Muscle of leg (tissue), 11 donors: Measurements from ENCODE around the gene WDR38. TPM values are rescaled to one million over a fixed set of nuclear protein-coding genes. Genes with fewer than 3 reads are reported as not detected.
A peak's percentile ranks its signal among the peaks of the same experiment; 100 is the strongest.

Experiments
- DNase-seq: peaks from one replicate; pipeline ENCODE4 v3.0.0; 2013
- H3K27ac ChIP-seq: one replicate; pipeline ENCODE4 v1.5.1; 2013; ENCODE audit warnings: mild to moderate bottlenecking, low read length, control low read depth
- H3K27me3 ChIP-seq: one replicate; pipeline ENCODE4 v1.6.1; 2013; ENCODE audit warnings: low read length; ENCODE audit not compliant: control insufficient read depth, insufficient read depth
- H3K36me3 ChIP-seq: one replicate; pipeline ENCODE4 v1.6.1; 2013; ENCODE audit warnings: low read length; ENCODE audit not compliant: control insufficient read depth, insufficient read depth
- H3K4me1 ChIP-seq: one replicate; pipeline ENCODE4 v1.6.1; 2013; ENCODE audit warnings: low read length; ENCODE audit not compliant: control insufficient read depth, insufficient read depth
- H3K4me3 ChIP-seq: one replicate; pipeline ENCODE4 v1.5.1; 2013; ENCODE audit warnings: low read length, control low read depth
- H3K9me3 ChIP-seq: replicated peaks from 2 replicates; pipeline ENCODE4 v1.6.1; 2013; ENCODE audit warnings: low read depth, low read length; ENCODE audit not compliant: control insufficient read depth
- WGBS: methylation state at CpG from one replicate; pipeline ENCODE4 v1.1.5; 2013; ENCODE audit warnings: missing lambda C conversion rate; ENCODE audit not compliant: insufficient coverage; 5-methylcytosine and 5-hydroxymethylcytosine counted together
- polyA plus RNA-seq, 8 donors: library from polyadenylated mRNA; unstranded; fragments of 120-200 nt; gene quantifications; one replicate each; pipeline versions ENCODE4 v1.2.1 to v1.2.3, GENCODE V29; 2013; ENCODE audit warnings: inconsistent platforms in 1 of 8, low replicate concordance in 1 of 8; ENCODE audit not compliant: insufficient read length in 8 of 8, insufficient read depth in 1 of 8
- total RNA-seq: library from RNA; stranded (reverse); fragments of 120-200 nt; gene quantifications from one replicate; pipeline ENCODE4 v1.2.4, GENCODE V29; 2013

Gene WDR38
- total and polyA plus RNA-seq, 9 donors, result 0.04 to 0.53 (median 0.21) TPM; not detected in 4

DNA sequence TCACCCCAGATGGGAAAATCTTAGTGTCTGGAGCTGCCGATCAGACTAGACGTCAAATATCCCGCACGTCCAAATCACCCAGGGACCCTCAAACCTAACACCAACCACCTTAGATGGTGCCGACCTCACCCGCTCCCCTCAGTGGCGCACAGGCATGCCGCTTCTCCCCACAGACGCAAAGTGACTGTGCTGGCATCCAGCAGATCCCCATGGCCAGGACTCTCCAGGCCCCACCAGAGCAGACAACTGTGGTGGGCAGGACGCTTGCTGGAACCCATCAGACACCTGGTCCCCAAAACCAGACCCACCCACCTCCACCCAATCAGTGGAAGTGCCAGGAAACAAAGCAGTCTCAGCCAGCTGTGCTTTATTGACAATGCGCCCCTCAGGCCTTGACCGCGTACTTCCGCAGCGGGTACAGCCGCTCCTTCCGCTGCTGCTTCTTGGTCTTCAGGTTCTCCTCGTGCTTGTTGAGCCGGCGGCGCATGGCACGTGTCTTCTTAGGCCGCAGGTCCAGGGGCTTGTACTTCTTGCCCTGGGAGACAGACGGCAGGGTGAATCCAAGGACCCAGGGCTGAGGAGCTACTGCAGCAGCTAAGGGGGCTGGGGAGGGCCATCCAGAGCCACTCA is 4.4 kb downstream of the WDR38 start:
- Histone ChIP-seq H3K36me3 (peaks cover 54% of the 10 kb centered on the region), H3K4me3 (no peak overlapping the region), H3K27me3 (no peaks in the 10 kb centered on the region), H3K9me3 (no peaks in the 10 kb centered on the region), H3K27ac (peak overlapping the region; percentile 9), H3K4me1 (peaks cover 46% of the 10 kb centered on the region)
- no peak for DNase-seq
- 88% methylated on average over 19 of the region's 24 CpGs for WGBS

DNA sequence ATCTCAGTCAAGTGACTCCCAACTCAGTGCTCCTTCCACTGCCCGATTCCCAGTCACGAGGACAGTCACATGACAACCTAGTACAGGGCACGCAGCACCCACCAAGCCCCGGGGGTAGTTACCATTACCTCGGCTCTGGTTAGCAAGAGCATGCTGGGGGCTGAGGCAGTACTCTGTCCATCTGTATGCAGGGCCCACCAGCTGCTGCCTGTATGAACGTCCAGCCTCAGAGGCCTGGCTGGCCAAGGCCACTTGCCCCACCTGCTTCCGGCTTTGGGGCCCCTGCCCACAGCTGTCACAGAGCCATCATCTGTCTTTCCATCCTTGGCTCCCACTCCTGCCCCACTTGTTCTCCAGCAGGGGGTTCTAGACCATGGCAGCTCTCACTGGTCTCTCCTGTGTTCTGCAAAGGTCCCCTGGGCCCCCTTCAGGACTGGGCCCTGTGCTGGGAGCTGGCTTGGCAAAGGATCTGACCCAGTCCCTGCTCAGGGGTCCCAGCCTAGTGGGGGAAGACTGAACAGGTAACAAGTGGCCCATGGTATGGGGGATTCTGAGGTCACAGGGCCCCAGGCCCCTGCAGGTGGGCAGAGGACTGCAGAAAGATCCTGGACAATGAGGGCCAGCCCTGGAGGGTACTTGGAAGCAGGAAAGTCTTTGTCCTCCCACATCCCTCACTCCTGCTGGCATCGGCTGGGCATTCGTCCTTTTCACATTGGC is 5.2 kb downstream of the WDR38 start:
- 74% methylated on average over 5 of the region's 9 CpGs for WGBS
- no peaks in the 10 kb centered on the region for H3K9me3 ChIP-seq
- H3K36me3 ChIP-seq, result peaks cover 54% of the 10 kb centered on the region
- peak; percentile 70 for DNase-seq
- H3K27me3 ChIP-seq, result no peaks in the 10 kb centered on the region
- no peak overlapping the region for H3K4me3 ChIP-seq
- peak overlapping the region; percentile 69 for H3K27ac ChIP-seq
- H3K4me1 ChIP-seq, result peaks cover 38% of the 10 kb centered on the region

DNA sequence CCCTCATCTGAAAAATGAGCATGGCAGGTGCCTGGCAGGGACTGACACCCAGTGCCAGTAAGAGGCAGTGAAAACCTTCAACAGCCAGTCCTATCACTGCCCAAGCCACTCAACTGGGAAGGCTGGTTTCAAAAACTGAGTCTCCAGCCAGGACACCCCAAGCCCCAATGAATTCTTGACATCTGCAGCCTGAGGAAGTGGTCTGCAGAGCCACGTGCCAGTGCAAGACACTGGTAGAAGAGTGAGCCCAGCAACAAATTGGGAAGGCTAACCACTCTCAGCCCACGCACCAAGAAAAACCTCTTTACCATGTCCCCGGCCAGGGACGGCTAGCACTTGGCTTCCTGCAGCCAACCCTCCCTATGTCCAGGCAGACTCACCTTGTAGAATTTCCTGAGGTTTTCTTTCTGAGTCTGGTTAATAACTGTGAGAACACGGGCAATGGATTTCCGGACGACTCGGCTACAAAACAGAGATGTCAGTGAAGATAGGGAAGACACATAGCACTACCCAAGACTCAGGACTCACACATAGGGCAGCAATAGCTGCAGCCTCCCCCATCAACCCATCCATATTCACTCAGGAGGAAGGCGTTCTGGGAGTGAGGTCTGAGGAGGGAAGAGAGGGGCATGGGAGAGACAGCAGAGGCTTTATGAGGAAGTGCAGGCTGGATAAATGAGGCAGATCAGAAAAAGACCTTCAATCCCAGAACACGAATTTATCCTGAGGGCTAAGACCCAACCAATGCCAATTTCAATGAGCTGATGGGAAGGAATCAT is 6.7 kb downstream of the WDR38 start:
- H3K27ac ChIP-seq, result peak overlapping the region; percentile 89
- no peaks in the 10 kb centered on the region for H3K27me3 ChIP-seq
- WGBS, result 67% methylated on average over 1 of the region's 10 CpGs
- H3K9me3 ChIP-seq, result no peaks in the 10 kb centered on the region
- peak overlapping the region; percentile 100 for H3K4me3 ChIP-seq
- peaks cover 37% of the 10 kb centered on the region for H3K4me1 ChIP-seq
- H3K36me3 ChIP-seq, result peaks cover 54% of the 10 kb centered on the region
- no peak for DNase-seq

DNA sequence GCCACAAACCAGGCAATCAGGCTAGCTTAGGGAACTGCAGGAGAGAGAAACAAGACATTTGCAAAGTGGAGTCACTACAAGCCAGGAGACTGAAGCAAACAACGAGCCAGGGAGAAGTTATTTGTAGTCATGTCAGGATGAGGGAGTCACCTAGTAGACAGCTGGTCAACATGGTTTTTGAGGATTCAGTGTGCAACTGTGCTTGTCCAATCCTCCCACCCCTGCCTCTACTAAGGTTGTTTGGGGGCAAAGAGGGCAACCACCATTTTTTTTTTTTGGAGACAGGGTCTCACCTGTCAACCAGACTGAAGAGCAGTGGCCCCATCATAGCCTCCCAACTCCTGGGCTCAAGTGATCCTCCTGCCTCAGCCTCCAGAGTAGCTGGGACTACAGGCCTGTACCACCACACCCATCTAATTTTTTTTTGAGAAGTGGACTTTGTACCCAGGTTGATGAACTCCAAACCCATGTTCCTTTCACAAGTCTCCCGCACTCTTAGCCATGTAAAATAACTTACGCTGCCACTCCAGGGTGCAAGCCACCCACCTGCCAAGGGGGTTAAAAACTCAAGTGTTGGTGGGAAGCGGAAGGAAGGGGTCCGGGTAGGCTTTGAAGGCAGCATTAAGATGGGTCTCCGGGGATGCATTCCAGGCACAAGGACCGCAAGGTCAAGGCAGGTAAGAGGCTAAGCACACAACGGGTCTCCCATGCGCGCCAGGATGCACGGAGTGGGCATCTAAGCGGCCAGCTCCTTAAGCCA is 7.5 kb downstream of the WDR38 start:
- no peaks in the 10 kb centered on the region for H3K9me3 ChIP-seq
- H3K36me3 ChIP-seq, result peaks cover 53% of the 10 kb centered on the region
- H3K4me3 ChIP-seq, result peak overlapping the region; percentile 100
- H3K27ac ChIP-seq, result peak overlapping the region; percentile 89
- H3K27me3 ChIP-seq, result no peaks in the 10 kb centered on the region
- H3K4me1 ChIP-seq, result peaks cover 37% of the 10 kb centered on the region
- peak; percentile 45 for DNase-seq
- 3% methylated on average over 10 of the region's 12 CpGs for WGBS

DNA sequence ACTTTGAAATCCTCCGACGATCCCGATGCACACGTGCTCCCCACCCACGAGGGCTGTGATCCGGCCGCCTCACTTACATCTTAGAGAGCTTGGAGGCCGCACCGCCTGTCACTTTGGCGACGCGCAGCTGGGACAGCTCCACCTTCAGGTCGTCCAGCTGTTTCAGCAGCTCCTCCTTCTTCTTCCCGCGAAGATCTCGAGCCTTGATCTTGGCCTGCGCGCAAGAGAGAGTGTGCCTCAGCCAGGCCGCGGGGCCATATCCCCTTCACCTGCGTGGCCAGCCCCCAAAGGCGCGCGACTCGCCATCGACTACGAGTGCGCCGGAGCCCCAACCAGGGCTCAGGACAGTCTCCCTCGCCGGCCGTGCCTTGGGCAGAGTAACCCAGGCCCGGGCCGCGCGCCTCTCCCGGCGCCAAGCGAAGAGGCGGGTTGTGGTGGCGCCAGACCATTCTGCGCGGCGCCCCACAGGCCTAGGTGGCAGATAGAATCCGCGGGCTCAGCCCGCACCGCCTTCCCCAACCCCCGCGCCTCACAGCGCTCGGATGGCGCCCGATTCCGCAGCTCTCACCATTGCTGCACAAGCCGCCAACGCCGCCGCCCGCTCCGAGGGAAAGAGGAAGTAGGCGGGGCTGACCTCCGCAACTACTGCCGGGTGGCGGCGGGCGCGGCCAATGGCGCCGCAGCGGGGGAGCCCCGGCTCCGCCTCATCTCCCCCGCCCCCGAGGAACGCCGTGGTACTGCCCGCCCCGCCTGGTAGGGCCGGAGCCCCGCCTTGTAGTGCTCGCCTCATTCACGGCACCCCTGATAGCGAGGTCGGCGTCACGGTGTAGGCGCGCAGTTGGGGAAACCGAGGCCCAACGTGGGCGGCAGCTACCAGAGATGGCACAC is 8.3 kb downstream of the WDR38 start, which contains the start of the genes ARPC5L and RPL35:
TSS of gene ARPC5L (plus strand) at position 789 of the 888 bp plus-strand sequence. CDS start 7,161 bp downstream, outside the sequence.
TSS of gene RPL35 (minus strand) at position 616 of the 888 bp plus-strand sequence. CDS start at position 571, 45 bp downstream.
- peak; percentile 97 for DNase-seq
- H3K36me3 ChIP-seq, result peaks cover 45% of the 10 kb centered on the region
- H3K27me3 ChIP-seq, result no peaks in the 10 kb centered on the region
- peak within 1 kb of the TSS; percentile 89 for H3K27ac ChIP-seq
- no peaks in the 10 kb centered on the region for H3K9me3 ChIP-seq
- peak within 1 kb of the TSS; percentile 100 for H3K4me3 ChIP-seq
- peaks cover 37% of the 10 kb centered on the region for H3K4me1 ChIP-seq
- under 1% methylated on average over 92 of the region's 92 CpGs for WGBS

DNA sequence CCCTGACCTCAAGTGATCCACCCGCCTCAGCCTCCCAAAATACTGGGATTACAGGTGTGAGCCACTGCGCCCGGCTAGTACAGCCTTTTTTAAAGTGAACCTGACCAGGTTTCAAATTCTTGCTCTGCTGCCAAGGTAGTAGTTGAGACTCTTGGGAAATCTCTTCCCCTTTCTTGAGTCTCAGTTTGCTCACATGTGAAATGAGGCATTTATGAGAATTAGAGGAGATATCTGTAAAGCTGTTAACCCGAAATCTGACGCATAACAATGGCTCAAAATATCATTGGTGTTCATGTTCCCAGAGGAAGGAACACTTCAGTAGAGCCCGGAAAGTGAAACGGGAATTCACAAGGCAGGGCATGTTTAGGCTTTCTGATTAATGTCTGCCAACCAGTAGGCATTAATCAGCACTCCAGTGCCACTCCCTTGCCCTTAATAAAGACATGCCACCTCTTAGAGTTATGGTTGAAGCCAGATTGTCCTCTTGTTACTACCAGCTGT is 10.2 kb downstream of the WDR38 start:
- 47% methylated on average over 3 of the region's 7 CpGs for WGBS
- Histone ChIP-seq H3K9me3 (no peaks in the 10 kb centered on the region), H3K27ac (no peak overlapping the region), H3K36me3 (peaks cover 27% of the 10 kb centered on the region), H3K4me3 (no peak overlapping the region), H3K27me3 (no peaks in the 10 kb centered on the region), H3K4me1 (peaks cover 35% of the 10 kb centered on the region)
- DNase-seq, result no peak

DNA sequence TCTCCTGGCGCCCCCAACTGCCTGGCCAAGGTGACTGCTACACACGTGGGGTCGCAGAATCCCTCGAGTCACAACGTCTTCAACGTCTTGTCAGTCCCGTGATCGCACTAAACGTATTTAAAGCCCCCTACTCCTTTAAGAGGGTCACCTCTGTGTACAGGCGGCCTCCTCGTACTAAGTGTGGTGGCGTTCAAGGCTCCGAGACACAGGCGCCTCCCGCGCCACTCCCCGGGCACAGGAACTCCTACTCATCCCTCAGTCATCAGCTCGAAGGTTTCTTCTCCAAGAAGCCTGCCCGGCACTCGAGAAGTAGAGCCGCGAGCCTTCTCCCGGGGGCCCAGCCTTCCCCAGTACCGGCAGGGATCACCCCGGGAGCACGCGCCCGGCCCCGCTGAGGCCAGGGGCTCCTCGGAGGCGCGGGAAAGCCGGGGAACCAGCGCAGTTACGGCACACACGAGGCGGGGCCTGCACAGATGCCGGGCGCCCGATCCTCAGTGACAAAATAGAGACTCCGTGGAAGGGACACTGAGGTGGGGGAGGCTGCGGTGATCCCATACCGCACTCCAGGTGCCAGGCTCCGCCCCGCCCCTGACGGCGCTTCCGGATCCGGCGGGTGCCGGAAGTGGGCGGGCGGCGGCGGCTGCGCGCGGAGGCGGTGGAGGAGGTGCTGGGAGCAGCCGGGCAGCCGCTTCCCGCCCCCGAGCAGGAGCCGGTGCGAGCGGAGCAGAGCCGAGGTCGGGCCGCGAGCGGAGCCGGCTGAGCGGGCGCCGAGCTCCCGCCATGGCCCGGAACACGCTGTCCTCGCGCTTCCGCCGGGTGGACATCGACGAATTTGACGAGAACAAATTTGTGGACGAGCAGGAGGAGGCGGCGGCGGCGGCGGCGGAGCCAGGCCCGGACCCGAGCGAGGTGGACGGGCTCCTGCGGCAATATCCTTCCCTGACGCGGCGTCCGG is 15.5 kb downstream of the WDR38 start:
- Histone ChIP-seq H3K4me3 (peak overlapping the region; percentile 99), H3K4me1 (peaks cover 29% of the 10 kb centered on the region), H3K36me3 (peaks cover 15% of the 10 kb centered on the region), H3K27ac (peak overlapping the region; percentile 94), H3K27me3 (no peaks in the 10 kb centered on the region), H3K9me3 (no peaks in the 10 kb centered on the region)
- DNase-seq, result peak; percentile 94
- WGBS, result under 1% methylated on average over 101 of the region's 101 CpGs

DNA sequence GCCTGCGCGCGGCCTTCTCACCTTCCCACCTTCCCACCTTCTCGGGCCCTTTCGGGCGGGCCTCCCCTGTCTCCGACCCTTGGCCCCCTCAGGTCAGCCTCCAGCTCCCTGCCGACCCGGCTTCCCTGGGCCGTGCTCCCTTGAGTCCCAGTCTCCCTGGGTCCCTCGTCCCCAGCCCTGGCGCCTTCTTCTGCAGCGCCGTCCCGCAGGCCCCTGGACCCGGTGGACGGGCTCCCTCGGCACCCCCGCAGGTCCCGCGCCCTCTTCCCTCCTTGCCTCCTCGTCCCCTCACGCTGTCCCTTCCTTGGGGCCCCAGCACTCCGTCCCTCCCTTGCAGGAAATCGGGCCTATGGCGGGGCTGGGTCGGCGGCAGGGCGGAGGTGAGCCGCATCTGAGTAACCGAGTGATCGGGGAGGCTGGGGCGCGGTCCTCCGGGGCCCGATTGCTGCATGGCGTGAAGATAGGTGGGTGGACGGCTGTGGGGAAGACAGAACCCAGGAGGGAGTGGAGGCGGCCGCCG is 16.3 kb downstream of the WDR38 start:
- H3K4me3 ChIP-seq, result peak overlapping the region; percentile 99
- peak overlapping the region; percentile 89 for H3K27ac ChIP-seq
- H3K36me3 ChIP-seq, result peaks cover 20% of the 10 kb centered on the region
- no peaks in the 10 kb centered on the region for H3K27me3 ChIP-seq
- H3K4me1 ChIP-seq, result peaks cover 29% of the 10 kb centered on the region
- no peak for DNase-seq
- WGBS, result 0% methylated on average over 36 of the region's 41 CpGs
- no peaks in the 10 kb centered on the region for H3K9me3 ChIP-seq
